Right cardiac atrium (tissue), 5 donors: ENCODE data around the gene C12orf76. TPM values are rescaled to one million over a fixed set of nuclear protein-coding genes. Genes with fewer than 3 reads are reported as not detected.

Source experiments
- ATAC-seq, 2 donors: fragments of 200-7000 bp; cut with Tn5 transposase; one replicate each; pipeline versions ENCODE4 v1.8.0 to v1.9.1; 2020; ENCODE audit warnings: moderate library complexity in 2 of 2, mild to moderate bottlenecking in 1 of 2
- DNase-seq, 3 donors: peaks; one replicate each; pipeline ENCODE4 v3.0.0-alpha.2; 2020
- H3K27ac ChIP-seq: one replicate; pipeline ENCODE4 v1.5.1; 2013; ENCODE audit warnings: mild to moderate bottlenecking, low read length, control low read depth, moderate library complexity
- H3K27me3 ChIP-seq: one replicate; pipeline ENCODE4 v1.6.1; 2013; ENCODE audit not compliant: control insufficient read depth, insufficient read depth
- H3K4me1 ChIP-seq: one replicate; pipeline ENCODE4 v1.6.1; 2013; ENCODE audit warnings: low read length; ENCODE audit not compliant: control insufficient read depth, insufficient read depth
- H3K4me3 ChIP-seq: one replicate; pipeline ENCODE4 v1.5.1; 2013; ENCODE audit warnings: low read length, control low read depth
- H3K9me3 ChIP-seq: one replicate; pipeline ENCODE4 v1.6.1; 2013; ENCODE audit warnings: low read length; ENCODE audit not compliant: control insufficient read depth
- WGBS: extraction: QIAGEN DNeasy Blood & Tissue Kit; methylation state at CpG from one replicate; pipeline ENCODE4 v1.1.7; 2013; 5-methylcytosine and 5-hydroxymethylcytosine counted together
- intact Hi-C, 4 donors: fragments of 100-400 bp; cut with DNase I; formaldehyde crosslinking; loops; one replicate each; pipeline versions ENCODE4 v1.11.0 to v1.14.0; 2022 to 2023
- polyA plus RNA-seq: library from polyadenylated mRNA; stranded (reverse); fragments of 200-250 nt; gene quantifications from one replicate; pipeline ENCODE4 v1.2.3, GENCODE V29; 2013
- total RNA-seq, 4 donors: library from RNA; stranded (reverse); fragmentation: NEBNext Ultra II Directional; extraction: Animal tissue kit (Norgen Biotek cat#: 25700); gene quantifications; one replicate each; pipeline ENCODE4 v1.2.1, GENCODE V29; 2021
- donor health status: healthy with polysubstance abuse.
- donor health status: DM: no; HTN: yes; CAD: no.
- donor health status: DM: no; HTN: no; CAD: no.
- donor health status: DM: no; HTN: yes; CAD: no; lungs with severe emphysema.
- donor health status: DM: yes; HTN: yes; CAD: no.

C12orf76 gene
- total and polyA plus RNA-seq, 5 donors: 5.7 to 7.0 (median 6.8) TPM

DNA sequence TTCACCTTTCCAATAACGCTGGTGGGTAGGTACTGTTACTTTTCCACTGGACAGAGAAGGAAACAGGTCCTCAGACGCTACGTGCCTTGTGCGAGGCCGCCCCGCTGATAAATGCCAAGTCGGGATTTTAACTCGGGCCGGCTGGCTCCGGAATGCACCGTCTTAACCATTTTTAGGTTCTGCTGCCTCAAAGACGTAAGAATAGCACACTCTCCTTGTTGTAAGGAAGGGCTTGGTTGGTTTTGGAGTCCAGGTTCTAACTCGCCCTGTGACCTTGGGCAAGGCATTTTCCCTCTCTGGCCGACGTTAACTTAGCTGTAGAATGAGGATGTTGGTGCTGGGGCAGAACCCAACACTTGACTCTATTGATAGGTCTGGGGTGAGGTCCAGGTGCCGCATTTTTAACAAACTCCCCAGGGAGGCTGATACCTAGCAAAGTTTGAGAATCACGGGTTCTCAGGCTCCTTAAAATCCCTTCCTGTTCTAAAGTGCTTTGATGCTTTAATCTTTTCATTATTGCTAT lies 48.3 kb downstream of the C12orf76 start:
- H3K27ac ChIP-seq: peak overlapping the region; percentile 7
- H3K4me3 ChIP-seq: peak overlapping the region; percentile 87
- H3K27me3 ChIP-seq: no peaks in the 10 kb centered on the region
- WGBS: 3% methylated on average over 17 of the region's 17 CpGs
- peak in 2 of 3 donors; percentile 68 to 71 for DNase-seq
- peaks cover 5% of the 10 kb centered on the region for H3K4me1 ChIP-seq
- intact Hi-C loops: no loop called here
- H3K9me3 ChIP-seq: no peaks in the 10 kb centered on the region
- ATAC-seq: no peak

GRCh38 chr12:109999649-109999971 lies 48.7 kb downstream of the C12orf76 start:
- ATAC-seq (no peak), DNase-seq (peak in 1 of 3 donors; percentile 22)
- Histone ChIP-seq H3K4me1 (peaks cover 5% of the 10 kb centered on the region), H3K27ac (peak overlapping the region; percentile 7), H3K9me3 (no peaks in the 10 kb centered on the region), H3K4me3 (peak overlapping the region; percentile 87), H3K27me3 (no peaks in the 10 kb centered on the region)
- intact Hi-C loops: no loop called here
- WGBS: under 1% methylated on average over 27 of the region's 27 CpGs

GRCh38 chr12:109998904-109999648 lies 49.2 kb downstream of the C12orf76 start, which contains the start of gene ANKRD13A:
TSS of gene ANKRD13A (plus strand) at chr12:109999430. CDS start at chr12:109999689, 259 bp downstream.
- Histone ChIP-seq H3K27me3 (no peaks in the 10 kb centered on the region), H3K4me1 (peaks cover 5% of the 10 kb centered on the region), H3K4me3 (peak within 1 kb of the TSS; percentile 87), H3K27ac (peak within 1 kb of the TSS; percentile 88), H3K9me3 (no peaks in the 10 kb centered on the region)
- ATAC-seq (peak; percentile 88 to 93), DNase-seq (peak; percentile 91 to 95 (median 94))
- intact Hi-C loops: no loop called here
- under 1% methylated on average over 62 of the region's 62 CpGs for WGBS

- ATAC-seq (no peak), DNase-seq (no peak)
- H3K27ac ChIP-seq: peak overlapping the region; percentile 88
- peaks cover 5% of the 10 kb centered on the region for H3K4me1 ChIP-seq
- H3K9me3 ChIP-seq: no peaks in the 10 kb centered on the region
- WGBS: 62% methylated on average over 9 of the region's 9 CpGs
- H3K4me3 ChIP-seq: peak overlapping the region; percentile 87
- H3K27me3 ChIP-seq: no peaks in the 10 kb centered on the region
- intact Hi-C loops: no loop called here
These were observed 50.0 kb downstream of the C12orf76 start for GRCh38 chr12:109998241-109998903.

DNA sequence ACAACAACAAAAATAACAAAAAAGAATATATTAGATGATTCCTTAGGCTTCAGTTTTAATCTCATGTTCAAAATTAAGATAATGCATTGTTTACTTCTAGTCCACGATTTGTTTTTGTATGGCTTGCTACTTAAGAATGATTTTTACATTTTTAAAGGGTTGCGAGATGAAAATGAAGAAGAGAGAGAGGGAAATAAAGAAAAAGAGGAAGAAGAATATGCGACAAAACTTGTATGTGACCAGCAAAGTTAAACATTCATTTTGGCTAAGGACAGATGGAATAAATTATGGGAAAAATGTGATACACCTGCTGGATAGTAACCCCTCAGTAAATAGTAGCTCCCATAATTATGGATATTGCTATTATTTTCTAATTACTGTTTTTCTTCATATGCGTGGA lies 50.9 kb downstream of the C12orf76 start:
- H3K27ac ChIP-seq: no peak overlapping the region
- H3K4me3 ChIP-seq: no peak overlapping the region
- peaks cover 5% of the 10 kb centered on the region for H3K4me1 ChIP-seq
- no peaks in the 10 kb centered on the region for H3K27me3 ChIP-seq
- DNase-seq (no peak), ATAC-seq (no peak)
- no peaks in the 10 kb centered on the region for H3K9me3 ChIP-seq
- 91% methylated on average over 4 of the region's 4 CpGs for WGBS
- intact Hi-C loops: no loop called here

DNA sequence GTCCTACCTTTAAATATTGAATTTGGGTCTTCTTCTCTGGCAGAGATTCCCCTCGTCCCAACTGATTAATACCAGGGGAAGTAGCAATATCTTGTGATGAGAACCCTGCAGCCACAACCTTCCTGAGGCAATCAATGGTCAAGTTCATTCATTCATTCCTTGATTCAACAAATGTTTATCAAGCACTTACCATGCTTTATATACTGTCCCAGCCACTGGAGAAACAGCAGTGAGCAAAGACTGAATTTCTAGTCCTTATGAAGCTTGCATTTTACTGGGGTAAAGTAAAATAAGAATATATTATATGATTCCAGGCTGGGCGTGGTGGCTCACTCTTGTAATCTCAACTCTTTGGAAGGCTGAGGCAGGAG lies 51.9 kb downstream of the C12orf76 start:
- ATAC-seq: no peak
- Histone ChIP-seq H3K27me3 (no peaks in the 10 kb centered on the region), H3K4me1 (peaks cover 5% of the 10 kb centered on the region), H3K9me3 (no peaks in the 10 kb centered on the region), H3K27ac (no peak overlapping the region), H3K4me3 (peak overlapping the region; percentile 77)
- WGBS: 50% methylated on average over 2 of the region's 2 CpGs
- DNase-seq: no peak
- intact Hi-C loops: no loop called here

- Histone ChIP-seq H3K27ac (peak within 1 kb of the TSS; percentile 40), H3K4me1 (peaks cover 5% of the 10 kb centered on the region), H3K9me3 (no peaks in the 10 kb centered on the region), H3K27me3 (no peaks in the 10 kb centered on the region), H3K4me3 (peak within 1 kb of the TSS; percentile 77)
- peak; percentile 93 to 95 for ATAC-seq
- peak; percentile 95 to 98 (median 97) for DNase-seq
- WGBS: under 1% methylated on average over 65 of the region's 65 CpGs
- intact Hi-C loops: no loop called here
These were observed 52.4 kb downstream of the C12orf76 start, which contains the start of gene GIT2 for GRCh38 chr12:109995686-109996482. TSS of gene GIT2 (minus strand) at chr12:109996368. CDS start at chr12:109996224, 144 bp downstream.

- H3K4me1 ChIP-seq: peaks cover 4% of the 10 kb centered on the region
- under 1% methylated on average over 6 of the region's 6 CpGs for WGBS
- no peaks in the 10 kb centered on the region for H3K27me3 ChIP-seq
- H3K9me3 ChIP-seq: no peaks in the 10 kb centered on the region
- intact Hi-C loops: no loop called here
- peak overlapping the region; percentile 40 for H3K27ac ChIP-seq
- peak overlapping the region; percentile 77 for H3K4me3 ChIP-seq
- DNase-seq: no peak
- no peak for ATAC-seq
These were observed 53.0 kb downstream of the C12orf76 start for GRCh38 chr12:109995361-109995685.

- Histone ChIP-seq H3K27ac (no peak overlapping the region), H3K9me3 (no peaks in the 10 kb centered on the region), H3K27me3 (no peaks in the 10 kb centered on the region), H3K4me3 (peak overlapping the region; percentile 77), H3K4me1 (no peaks in the 10 kb centered on the region)
- intact Hi-C loops: no loop called here
- no peak for ATAC-seq
- 38% methylated on average over 6 of the region's 6 CpGs for WGBS
- no peak for DNase-seq
These were observed 53.7 kb downstream of the C12orf76 start for GRCh38 chr12:109994401-109995175.

- Histone ChIP-seq H3K4me1 (peaks cover 4% of the 10 kb centered on the region), H3K27ac (no peak overlapping the region), H3K4me3 (no peak overlapping the region), H3K9me3 (no peaks in the 10 kb centered on the region), H3K27me3 (no peaks in the 10 kb centered on the region)
- ATAC-seq (no peak), DNase-seq (no peak)
- WGBS: 87% methylated on average over 2 of the region's 2 CpGs
- intact Hi-C loops: no loop called here
These were observed 55.2 kb downstream of the C12orf76 start for GRCh38 chr12:109993091-109993490.
